Right lobe of liver (tissue), 4 donors: ENCODE results near the gene TMEM204.

ENCODE experiments used
- POLR2A ChIP-seq: fragments of 450-650 bp; IDR thresholded peaks from one replicate; pipeline ENCODE4 v1.6.1; 2017; ENCODE audit warnings: antibody characterized with exemption, mild to moderate bottlenecking
- TF ChIP-seq, protein P1 (sequence below), 4 donors: fragments of 200-600 bp in 3 of 4; fragments of 450-650 bp in 1 of 4; IDR thresholded peaks; one replicate each; pipeline versions ENCODE4 v1.5.1 to v1.8.0; 2016 to 2022; ENCODE audit warnings: antibody characterized with exemption in 4 of 4, mild to moderate bottlenecking in 2 of 4
- donor health status: DM: no; HTN: no; CAD: no.
- donor health status: DM: no; HTN: no; CAD: no.
- donor health status: DM: no; HTN: yes; CAD: no.

DNA sequence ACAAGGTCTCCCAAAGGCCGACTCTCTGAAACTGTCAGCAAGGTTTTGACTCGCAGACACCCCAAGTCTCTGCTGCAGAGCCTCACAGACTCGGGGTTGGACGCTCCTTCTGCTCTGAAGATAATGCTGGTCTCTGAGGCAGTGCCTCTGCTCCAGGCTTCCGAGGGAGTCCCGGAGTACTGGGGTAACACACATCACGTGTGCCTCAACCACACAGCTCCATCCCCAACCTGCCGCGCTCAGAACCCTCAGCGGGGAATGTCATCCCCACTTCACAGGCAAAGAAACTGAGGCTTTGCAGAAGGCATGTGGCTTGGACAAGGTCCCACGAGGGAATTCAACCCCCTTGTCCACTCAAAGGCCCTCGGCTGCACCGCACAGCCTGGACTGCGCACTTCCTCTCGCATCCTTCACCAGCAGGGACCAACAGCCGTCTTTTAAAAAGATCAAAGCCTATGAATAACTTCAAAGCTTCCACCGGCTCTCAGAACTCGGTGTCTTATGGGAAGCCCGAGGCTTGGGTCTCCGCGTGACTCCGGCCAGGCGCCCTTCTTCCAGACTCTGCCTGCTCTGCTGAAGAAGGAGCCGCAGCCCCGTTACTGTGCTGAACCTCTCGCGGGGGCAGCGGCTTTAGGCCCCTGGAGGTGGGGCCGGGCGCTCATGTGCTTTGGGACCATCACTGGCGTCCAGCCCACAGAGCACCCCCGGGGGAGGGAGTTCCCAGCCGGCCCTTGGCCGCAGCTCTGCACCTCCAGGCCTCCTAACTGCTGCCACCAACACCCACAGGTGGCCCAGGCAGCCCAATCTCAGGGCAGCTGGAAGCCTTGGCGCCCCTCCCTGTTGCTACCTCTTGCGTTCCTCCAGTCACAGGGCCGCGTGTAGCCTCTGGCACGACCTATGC, 2.2 kb downstream of the TMEM204 start:
- TF ChIP-seq, protein P1, sequence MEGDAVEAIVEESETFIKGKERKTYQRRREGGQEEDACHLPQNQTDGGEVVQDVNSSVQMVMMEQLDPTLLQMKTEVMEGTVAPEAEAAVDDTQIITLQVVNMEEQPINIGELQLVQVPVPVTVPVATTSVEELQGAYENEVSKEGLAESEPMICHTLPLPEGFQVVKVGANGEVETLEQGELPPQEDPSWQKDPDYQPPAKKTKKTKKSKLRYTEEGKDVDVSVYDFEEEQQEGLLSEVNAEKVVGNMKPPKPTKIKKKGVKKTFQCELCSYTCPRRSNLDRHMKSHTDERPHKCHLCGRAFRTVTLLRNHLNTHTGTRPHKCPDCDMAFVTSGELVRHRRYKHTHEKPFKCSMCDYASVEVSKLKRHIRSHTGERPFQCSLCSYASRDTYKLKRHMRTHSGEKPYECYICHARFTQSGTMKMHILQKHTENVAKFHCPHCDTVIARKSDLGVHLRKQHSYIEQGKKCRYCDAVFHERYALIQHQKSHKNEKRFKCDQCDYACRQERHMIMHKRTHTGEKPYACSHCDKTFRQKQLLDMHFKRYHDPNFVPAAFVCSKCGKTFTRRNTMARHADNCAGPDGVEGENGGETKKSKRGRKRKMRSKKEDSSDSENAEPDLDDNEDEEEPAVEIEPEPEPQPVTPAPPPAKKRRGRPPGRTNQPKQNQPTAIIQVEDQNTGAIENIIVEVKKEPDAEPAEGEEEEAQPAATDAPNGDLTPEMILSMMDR (IDR thresholded peaks at IDR 0.05): no peak
- no peak for TF ChIP-seq POLR2A
